HAP-1 (cell line): ENCODE measurements around the gene RMDN2.

ENCODE experiments used
- DNase-seq, 2 experiments: peaks; one replicate each; pipeline ENCODE4 v3.0.0-alpha.2; 2016 to 2020; ENCODE audit warnings: low spot score in 2 of 2
- H3K27me3 ChIP-seq: fragments of 250-450 bp; sonication (Bioruptor Pico); 2 replicates; pipeline ENCODE4 v1.5.1; 2020; ENCODE audit warnings: low read depth, mild to moderate bottlenecking, moderate library complexity
- H3K36me3 ChIP-seq: fragments of 250-450 bp; sonication (Bioruptor Pico); replicated peaks from 2 replicates; pipeline ENCODE4 v1.5.1; 2020; ENCODE audit warnings: mild to moderate bottlenecking
- H3K4me1 ChIP-seq: fragments of 250-450 bp; sonication (Bioruptor Pico); 2 replicates; pipeline ENCODE4 v1.5.1; 2020; ENCODE audit warnings: mild to moderate bottlenecking
- H3K4me3 ChIP-seq: fragments of 250-450 bp; sonication (Bioruptor Pico); 2 replicates; pipeline ENCODE4 v1.5.1; 2020; ENCODE audit warnings: mild to moderate bottlenecking, moderate library complexity
- H3K9me3 ChIP-seq: fragments of 250-450 bp; sonication (Bioruptor Pico); 2 replicates; pipeline ENCODE4 v1.5.1; 2020; ENCODE audit warnings: mild to moderate bottlenecking, moderate library complexity
- in situ Hi-C: fragments of 300-500 bp; cut with MboI; formaldehyde crosslinking; loops from 3 replicates; pipeline ENCODE4 v1.14.3; 2020; ENCODE audit warnings: low sequenced_read_pairs, inconsistent platforms, mixed read lengths

RMDN2 gene

DNA sequence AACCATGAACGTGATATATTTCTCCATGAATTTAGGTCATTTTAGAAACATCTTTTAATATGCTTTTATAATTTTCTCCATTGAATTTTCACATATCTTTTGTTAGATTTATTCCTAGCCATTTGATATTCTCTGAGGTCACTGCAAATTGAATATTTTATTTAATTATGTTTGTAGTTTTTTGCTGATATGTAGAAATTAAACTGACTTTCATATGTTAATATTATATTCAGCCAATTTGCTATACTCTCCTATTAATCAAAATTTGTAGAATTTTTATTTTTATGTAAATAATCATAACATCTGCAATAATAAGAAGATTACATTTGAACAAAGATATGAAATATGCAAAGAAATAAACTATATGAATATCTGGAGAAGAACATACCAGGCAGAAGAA lies 46.9 kb downstream of the RMDN2 start:
- no peak for DNase-seq
- Histone ChIP-seq H3K4me1 (no peaks in the 10 kb centered on the region), H3K4me3 (no peak overlapping the region), H3K27me3 (peaks cover 16% of the 10 kb centered on the region), H3K36me3 (no peaks in the 10 kb centered on the region), H3K9me3 (no peaks in the 10 kb centered on the region)
- in situ Hi-C loops: loop anchor here (10.0 kb wide), 1 partner anchor 293 kb away; no protein-coding TSS in a partner anchor

DNA sequence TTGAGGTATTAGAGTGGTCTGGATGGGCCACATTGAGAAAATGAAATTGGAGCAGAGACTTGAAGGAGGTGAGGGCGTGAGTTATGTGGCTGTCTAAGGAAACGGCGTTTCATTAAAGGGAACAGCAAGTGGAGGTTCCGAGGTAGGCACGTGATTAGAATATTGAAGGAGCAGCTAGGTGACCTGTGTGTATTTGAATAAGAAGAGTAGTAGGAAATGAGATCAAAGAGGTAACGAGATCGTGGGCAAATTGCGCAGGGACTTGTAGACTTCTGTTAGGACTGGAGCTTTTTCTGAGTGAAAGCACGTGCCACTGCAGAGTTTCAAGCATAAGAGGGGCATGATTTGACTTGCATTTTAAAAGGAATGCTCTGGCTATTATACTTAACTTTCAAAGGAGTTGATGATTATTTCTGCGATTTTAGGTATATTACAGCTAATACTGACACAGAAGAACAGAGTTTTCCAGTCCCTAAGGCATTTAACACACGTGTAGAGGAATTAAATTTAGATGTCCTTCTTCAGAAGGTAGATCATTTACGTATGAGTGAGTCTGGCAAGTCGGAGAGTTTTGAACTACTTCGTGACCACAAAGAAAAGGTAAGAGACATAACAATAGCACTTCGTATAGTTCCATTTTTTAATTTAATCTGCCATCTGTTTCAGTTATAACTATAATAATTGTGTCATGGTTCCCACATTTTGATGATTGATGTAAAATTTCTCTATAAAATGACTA lies 48.7 kb downstream of the RMDN2 start:
- Histone ChIP-seq H3K4me1 (no peaks in the 10 kb centered on the region), H3K27me3 (peaks cover 11% of the 10 kb centered on the region), H3K36me3 (no peaks in the 10 kb centered on the region), H3K4me3 (no peak overlapping the region), H3K9me3 (no peaks in the 10 kb centered on the region)
- in situ Hi-C loops: loop anchor here (10.0 kb wide), 1 partner anchor 291 kb away; no protein-coding TSS in a partner anchor
- no peak for DNase-seq

DNA sequence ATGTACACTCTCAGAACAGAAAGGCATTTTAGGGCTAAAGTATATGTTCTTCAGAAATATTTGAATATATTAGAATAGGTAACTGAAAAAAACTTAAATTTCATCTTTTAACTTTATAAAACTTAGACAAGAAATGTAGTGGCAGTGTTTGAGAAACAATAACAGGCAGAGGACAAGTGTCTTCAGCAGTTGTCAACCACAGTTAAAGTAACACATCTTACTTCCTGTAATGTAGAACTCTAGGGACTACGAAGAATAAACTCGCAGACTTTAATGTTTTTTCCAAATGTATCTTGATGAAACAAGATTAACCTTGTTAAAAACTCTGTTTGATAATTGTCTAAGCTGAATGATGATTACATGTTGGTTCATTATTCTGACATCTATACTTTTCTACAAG lies 50.7 kb downstream of the RMDN2 start:
- DNase-seq: no peak
- in situ Hi-C loops: loop anchor here (10.0 kb wide), 1 partner anchor 289 kb away; no protein-coding TSS in a partner anchor
- H3K36me3 ChIP-seq: no peaks in the 10 kb centered on the region
- no peaks in the 10 kb centered on the region for H3K9me3 ChIP-seq
- no peak overlapping the region for H3K4me3 ChIP-seq
- H3K27me3 ChIP-seq: peaks cover 10% of the 10 kb centered on the region
- no peaks in the 10 kb centered on the region for H3K4me1 ChIP-seq

DNA sequence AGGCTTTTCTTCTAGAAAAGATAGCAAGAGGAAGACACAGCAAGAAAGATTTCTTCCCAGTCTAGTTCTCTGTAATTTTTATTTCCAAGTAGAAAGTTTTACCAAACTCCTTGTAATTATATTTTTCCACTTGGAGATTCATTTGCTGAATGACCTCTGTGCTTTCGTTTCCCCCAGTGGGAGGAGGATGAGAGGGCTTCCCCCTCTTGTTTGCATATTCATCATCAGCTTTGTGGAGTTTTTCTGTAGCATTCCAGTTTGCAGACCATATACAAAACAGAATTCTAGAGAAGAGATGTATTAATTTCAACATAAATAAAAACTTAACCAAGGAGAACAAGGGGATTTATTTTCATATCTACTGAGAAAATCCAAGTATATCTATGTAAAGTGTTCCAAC lies 51.3 kb downstream of the RMDN2 start:
- H3K4me1 ChIP-seq: no peaks in the 10 kb centered on the region
- H3K4me3 ChIP-seq: no peak overlapping the region
- no peaks in the 10 kb centered on the region for H3K9me3 ChIP-seq
- DNase-seq: no peak
- peaks cover 10% of the 10 kb centered on the region for H3K27me3 ChIP-seq
- in situ Hi-C loops: loop anchor here (10.0 kb wide), 1 partner anchor 288 kb away; no protein-coding TSS in a partner anchor
- H3K36me3 ChIP-seq: no peaks in the 10 kb centered on the region

DNA sequence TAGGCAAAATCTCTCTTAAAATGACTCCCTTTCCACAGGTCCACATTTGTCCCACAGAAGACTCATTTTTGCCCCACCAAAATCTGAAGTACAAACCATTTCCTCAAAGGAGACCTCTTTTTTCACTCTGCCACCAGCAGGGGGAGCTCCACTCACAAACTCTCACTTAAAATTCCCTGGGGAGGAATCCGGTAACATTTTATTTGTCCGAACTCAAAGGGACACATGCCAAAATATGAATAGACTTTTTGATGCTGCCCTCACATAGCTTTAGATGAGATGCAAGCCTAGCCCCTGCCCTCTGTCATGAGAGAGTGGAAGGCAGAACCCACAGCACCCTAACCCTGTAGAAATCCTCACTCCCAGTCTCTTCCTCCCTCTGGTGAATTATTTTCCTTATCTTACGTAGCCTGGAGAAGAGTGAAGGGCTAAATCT lies 57.1 kb downstream of the RMDN2 start:
- peaks cover 3% of the 10 kb centered on the region; the same call in 1 of the 2 replicates for H3K27me3 ChIP-seq
- peak; percentile 75 to 85 for DNase-seq
- no peaks in the 10 kb centered on the region for H3K9me3 ChIP-seq
- in situ Hi-C loops: no loop called here
- no peaks in the 10 kb centered on the region for H3K36me3 ChIP-seq
- no peak overlapping the region for H3K4me3 ChIP-seq
- no peaks in the 10 kb centered on the region for H3K4me1 ChIP-seq

DNA sequence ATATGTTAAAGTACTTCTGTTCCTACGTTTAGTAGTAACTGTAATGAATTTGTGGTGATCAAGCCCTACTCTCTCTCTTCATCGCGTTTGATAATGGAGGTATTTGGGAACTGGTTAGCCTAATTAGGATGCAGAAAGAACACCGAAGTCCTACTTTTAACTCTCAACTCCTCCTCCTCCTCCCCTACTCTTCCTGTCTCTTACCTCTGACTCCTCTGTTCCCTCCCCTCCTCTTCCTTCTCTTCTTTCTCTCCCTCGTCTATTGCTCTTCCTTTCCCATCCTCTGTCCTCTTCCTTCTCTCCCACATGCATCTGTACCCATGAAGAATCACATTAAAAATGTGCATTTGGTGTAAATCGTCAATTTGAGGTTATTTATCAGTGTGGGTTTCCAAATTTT lies 57.8 kb downstream of the RMDN2 start:
- no peak for DNase-seq
- Histone ChIP-seq H3K36me3 (no peaks in the 10 kb centered on the region), H3K27me3 (peaks cover 3% of the 10 kb centered on the region; the same call in 1 of the 2 replicates), H3K4me3 (no peak overlapping the region), H3K9me3 (no peaks in the 10 kb centered on the region), H3K4me1 (no peaks in the 10 kb centered on the region)
- in situ Hi-C loops: no loop called here

DNA sequence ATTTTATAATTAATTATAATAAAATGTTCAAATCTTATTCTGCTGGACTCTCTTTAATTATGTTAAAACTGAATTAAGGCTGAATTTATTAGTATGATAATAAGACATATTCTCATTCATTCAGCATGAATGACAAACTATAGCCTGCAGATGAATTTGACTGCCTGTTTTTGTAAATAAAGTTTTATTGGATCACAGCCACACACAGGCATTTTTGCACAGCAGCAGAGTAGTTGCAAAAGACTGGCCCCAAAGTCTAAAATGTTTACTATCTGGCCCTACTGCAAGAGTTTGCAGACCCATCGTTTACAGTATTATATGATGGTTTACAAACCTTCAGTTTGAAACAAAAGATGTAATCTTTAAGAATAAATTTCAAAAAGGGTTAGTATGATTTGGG lies 58.6 kb downstream of the RMDN2 start:
- in situ Hi-C loops: no loop called here
- Histone ChIP-seq H3K4me3 (no peak overlapping the region), H3K27me3 (peaks cover 2% of the 10 kb centered on the region; the same call in 1 of the 2 replicates), H3K36me3 (no peaks in the 10 kb centered on the region), H3K9me3 (no peaks in the 10 kb centered on the region), H3K4me1 (no peaks in the 10 kb centered on the region)
- no peak for DNase-seq

DNA sequence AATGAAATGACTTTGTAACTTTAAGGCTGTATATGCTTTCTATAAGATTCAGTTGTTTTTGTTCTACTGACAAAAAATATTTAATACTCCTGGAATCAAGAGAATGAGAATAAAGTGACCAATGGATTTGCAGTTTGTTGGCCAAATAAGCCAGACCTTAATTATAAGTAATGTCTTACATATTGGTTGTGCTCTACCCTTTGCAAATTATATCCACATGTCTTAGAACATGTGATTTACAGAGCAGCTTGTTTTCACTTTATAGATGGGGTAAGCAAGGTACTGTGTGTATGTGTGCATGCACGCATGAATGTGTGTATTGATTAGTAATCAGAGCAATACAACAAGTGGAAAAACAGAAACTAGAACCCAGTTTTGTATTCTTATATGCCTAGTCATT lies 59.1 kb downstream of the RMDN2 start:
- Histone ChIP-seq H3K4me1 (no peaks in the 10 kb centered on the region), H3K36me3 (no peaks in the 10 kb centered on the region), H3K4me3 (no peak overlapping the region), H3K27me3 (no peaks in the 10 kb centered on the region), H3K9me3 (no peaks in the 10 kb centered on the region)
- in situ Hi-C loops: no loop called here
- DNase-seq: no peak

DNA sequence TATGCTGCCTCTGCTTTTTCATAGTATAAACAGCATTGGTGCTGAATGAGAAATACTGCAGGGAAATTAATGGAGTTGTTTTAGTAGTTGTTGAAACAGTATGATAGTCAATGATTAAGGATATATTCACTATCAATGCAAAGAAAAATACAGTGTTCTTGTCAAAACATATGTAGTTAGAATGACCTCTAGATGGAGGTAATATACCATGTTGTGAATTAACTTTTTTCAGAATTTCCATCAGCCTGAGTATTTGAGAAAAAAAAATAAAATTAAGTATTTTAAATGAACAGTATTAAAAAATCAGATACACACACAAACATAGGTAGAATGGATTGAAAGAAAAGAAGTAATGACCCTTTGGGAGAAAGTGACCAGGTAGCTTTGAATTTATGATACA lies 59.5 kb downstream of the RMDN2 start:
- no peaks in the 10 kb centered on the region for H3K36me3 ChIP-seq
- no peaks in the 10 kb centered on the region for H3K27me3 ChIP-seq
- no peak overlapping the region for H3K4me3 ChIP-seq
- DNase-seq: no peak
- H3K4me1 ChIP-seq: no peaks in the 10 kb centered on the region
- no peaks in the 10 kb centered on the region for H3K9me3 ChIP-seq
- in situ Hi-C loops: no loop called here

DNA sequence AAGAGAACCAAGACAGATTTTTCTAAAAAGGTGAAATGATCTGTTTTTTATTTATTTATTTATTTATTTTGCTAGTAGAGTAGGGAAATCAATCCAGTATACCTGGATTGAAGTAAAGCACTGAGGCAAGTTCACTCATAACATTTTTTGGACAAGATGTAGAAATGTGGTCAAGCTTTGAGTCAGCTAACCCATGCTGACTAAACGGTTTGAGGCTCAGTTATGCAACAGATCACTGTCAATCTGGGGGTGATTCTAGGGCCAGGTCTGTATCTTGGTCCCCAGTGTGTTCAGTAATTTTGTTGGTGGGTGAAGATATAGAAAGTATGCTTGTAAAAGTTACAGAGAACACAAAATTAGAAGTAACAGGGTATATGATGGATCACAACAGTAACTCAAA lies 60.2 kb downstream of the RMDN2 start:
- Histone ChIP-seq H3K36me3 (no peaks in the 10 kb centered on the region), H3K4me3 (no peak overlapping the region), H3K9me3 (no peaks in the 10 kb centered on the region), H3K27me3 (no peaks in the 10 kb centered on the region), H3K4me1 (no peaks in the 10 kb centered on the region)
- in situ Hi-C loops: no loop called here
- no peak for DNase-seq

DNA sequence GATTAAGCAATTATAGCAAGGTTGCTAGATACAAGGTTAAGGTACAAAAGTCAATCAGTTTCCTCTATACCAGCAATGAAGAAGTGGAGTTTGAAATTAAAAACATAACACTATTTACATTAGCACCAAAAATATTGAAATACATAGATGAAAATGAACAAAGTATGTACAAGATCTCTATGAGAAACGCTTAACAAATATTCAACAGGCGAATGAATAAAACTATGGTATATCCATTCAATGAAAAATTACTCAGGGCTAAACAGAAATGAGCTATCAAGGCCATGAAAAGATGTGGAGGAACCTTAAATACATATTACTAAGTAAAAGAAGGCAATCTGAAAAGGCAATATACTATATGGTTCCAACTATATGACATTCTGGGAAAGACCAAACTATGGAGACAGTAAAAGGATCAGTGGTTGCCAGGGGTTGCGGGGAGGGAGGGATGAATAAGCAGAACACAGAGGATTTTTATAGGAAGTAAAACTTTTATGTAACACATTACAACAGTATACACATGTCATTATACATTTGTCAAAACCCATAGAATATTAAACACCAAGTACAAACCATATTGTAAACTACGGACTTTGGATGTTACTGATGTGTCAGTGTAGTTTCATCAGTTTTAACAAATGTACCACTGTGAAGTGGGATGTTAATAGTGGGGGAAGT lies 62.1 kb downstream of the RMDN2 start:
- no peaks in the 10 kb centered on the region for H3K27me3 ChIP-seq
- in situ Hi-C loops: no loop called here
- H3K4me1 ChIP-seq: no peaks in the 10 kb centered on the region
- H3K4me3 ChIP-seq: no peak overlapping the region
- DNase-seq: no peak
- no peaks in the 10 kb centered on the region for H3K36me3 ChIP-seq
- H3K9me3 ChIP-seq: no peaks in the 10 kb centered on the region

DNA sequence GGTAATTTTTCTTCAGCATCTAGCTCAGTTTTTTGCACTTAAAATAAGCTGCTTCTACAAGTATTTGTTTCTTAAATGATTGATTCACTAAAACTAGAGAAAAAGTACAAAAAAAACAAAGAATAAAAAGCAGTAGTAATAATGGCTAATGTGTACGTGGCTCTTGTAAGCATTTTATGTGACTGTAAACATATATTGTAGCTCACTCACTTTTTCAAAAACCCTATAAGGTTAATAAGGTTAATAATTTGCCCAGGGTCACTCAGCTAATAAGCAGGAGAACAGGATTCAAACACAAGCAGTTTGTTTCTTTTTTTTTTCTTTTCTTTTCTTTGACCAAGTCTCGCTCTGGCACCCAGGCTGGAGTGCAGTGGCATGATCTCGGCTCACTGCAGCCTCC lies 67.5 kb downstream of the RMDN2 start:
- no peak for DNase-seq
- Histone ChIP-seq H3K27me3 (peaks cover 5% of the 10 kb centered on the region; the same call in 1 of the 2 replicates), H3K4me1 (peaks cover 3% of the 10 kb centered on the region; the same call in 1 of the 2 replicates), H3K36me3 (no peaks in the 10 kb centered on the region), H3K4me3 (no peak overlapping the region), H3K9me3 (no peaks in the 10 kb centered on the region)
- in situ Hi-C loops: no loop called here

DNA sequence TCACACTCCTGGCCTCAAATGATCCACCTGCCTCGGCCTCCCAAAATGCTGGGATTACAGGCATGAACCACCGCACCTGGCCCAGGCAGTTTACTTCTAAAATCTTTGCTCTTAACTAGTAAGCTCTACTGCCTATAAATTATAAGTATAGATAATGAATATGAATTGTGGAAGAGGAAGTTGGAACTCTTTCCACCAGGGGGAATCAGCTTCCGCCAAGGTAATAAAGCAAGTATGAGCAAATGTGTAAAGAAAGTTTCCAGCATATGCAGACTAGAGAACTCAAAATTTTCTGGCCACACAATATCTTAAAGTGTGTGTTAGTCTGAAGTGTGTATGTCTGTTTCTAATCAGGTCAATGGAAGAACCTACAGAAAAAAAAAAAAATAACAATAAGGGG lies 68.1 kb downstream of the RMDN2 start:
- in situ Hi-C loops: no loop called here
- no peak overlapping the region for H3K4me3 ChIP-seq
- no peak for DNase-seq

DNA sequence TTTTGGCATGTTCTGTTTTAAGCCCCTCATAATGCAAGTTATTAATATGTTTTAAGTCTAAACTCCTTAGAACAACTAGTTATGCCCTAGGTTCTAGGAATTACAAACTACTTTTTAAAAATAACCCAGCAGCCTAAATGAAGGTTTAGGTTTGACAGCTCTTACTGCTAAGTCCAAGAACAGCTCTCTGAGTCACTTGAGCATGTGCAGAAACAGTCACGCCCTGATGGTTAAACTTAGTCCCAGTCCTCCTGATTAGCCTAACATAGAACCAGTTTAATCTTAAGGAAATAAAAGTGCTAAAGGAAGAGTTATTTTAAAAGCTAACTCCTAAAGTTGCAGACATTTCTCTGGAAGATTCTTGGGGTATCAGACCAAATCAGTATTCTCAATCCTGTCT lies 72.5 kb downstream of the RMDN2 start:
- Histone ChIP-seq H3K27me3 (peaks cover 5% of the 10 kb centered on the region; the same call in 1 of the 2 replicates), H3K36me3 (no peaks in the 10 kb centered on the region), H3K4me3 (no peak overlapping the region), H3K4me1 (peaks cover 3% of the 10 kb centered on the region; the same call in 1 of the 2 replicates), H3K9me3 (no peaks in the 10 kb centered on the region)
- DNase-seq: no peak
- in situ Hi-C loops: no loop called here

More for the DNA sequence above, 68.1 kb downstream of the RMDN2 start:
- Histone ChIP-seq H3K27me3 (peaks cover 5% of the 10 kb centered on the region; the same call in 1 of the 2 replicates), H3K4me1 (peaks cover 3% of the 10 kb centered on the region; the same call in 1 of the 2 replicates), H3K36me3 (no peaks in the 10 kb centered on the region), H3K9me3 (no peaks in the 10 kb centered on the region)
